Mononuclear cell (primary cell): ENCODE results near the gene CD59. TPM values are rescaled to one million over a fixed set of nuclear protein-coding genes. Genes with fewer than 3 reads are reported as not detected.
"Not testable (repeated sequence)": the region's sequence is repeated elsewhere in the genome, so short reads cannot be mapped to it uniquely, and the experiment has no call there.

Source experiments
- H3K27me3 ChIP-seq: 2 replicates; pipeline ENCODE4 v1.6.0; 2011; ENCODE audit warnings: low read length, control low read depth; ENCODE audit not compliant: insufficient read depth
- H3K4me1 ChIP-seq: 2 replicates; pipeline ENCODE4 v1.5.1; 2011; ENCODE audit warnings: mild to moderate bottlenecking, low read length, control low read depth; ENCODE audit not compliant: insufficient read depth
- H3K4me3 ChIP-seq: 2 replicates; pipeline ENCODE4 v1.5.1; 2011; ENCODE audit warnings: mild to moderate bottlenecking, low read length, moderate library complexity
- H3K9me3 ChIP-seq: 2 replicates; pipeline ENCODE4 v1.5.1; 2011; ENCODE audit warnings: low read depth, mild to moderate bottlenecking, control low read depth, low read length
- total RNA-seq: library from RNA; depleted of rRNA; stranded (reverse); fragments of >200 nt; gene quantifications from one replicate; pipeline ENCODE4 v1.2.3, GENCODE V29; 2012

CD59 gene
- total RNA-seq, 1 donor: 14.9 TPM

GRCh38 chr11:33661526-33661925, 74.7 kb downstream of the CD59 start:
- H3K4me1 ChIP-seq, H3K27me3 ChIP-seq, H3K9me3 ChIP-seq: not testable (repeated sequence)

GRCh38 chr11:33660962-33661361, 75.3 kb downstream of the CD59 start:
- Histone ChIP-seq H3K4me1 (no peaks in the 10 kb centered on the region), H3K4me3 (no peak overlapping the region), H3K9me3 (no peaks in the 10 kb centered on the region), H3K27me3 (no peaks in the 10 kb centered on the region)

More at GRCh38 chr11:33661526-33661925, 74.7 kb downstream of the CD59 start:
- not testable (repeated sequence) for H3K4me3 ChIP-seq

- Histone ChIP-seq H3K4me1 (no peaks in the 10 kb centered on the region), H3K27me3 (no peaks in the 10 kb centered on the region), H3K4me3 (no peak overlapping the region), H3K9me3 (no peaks in the 10 kb centered on the region)
These were observed 76.7 kb downstream of the CD59 start for GRCh38 chr11:33659370-33660139.

GRCh38 chr11:33658195-33658900, 77.9 kb downstream of the CD59 start:
- Histone ChIP-seq H3K4me3 (no peak overlapping the region), H3K27me3 (no peaks in the 10 kb centered on the region), H3K9me3 (no peaks in the 10 kb centered on the region), H3K4me1 (no peaks in the 10 kb centered on the region)

GRCh38 chr11:33657757-33658156, 78.5 kb downstream of the CD59 start:
- Histone ChIP-seq H3K4me3 (no peak overlapping the region), H3K9me3 (no peaks in the 10 kb centered on the region), H3K4me1 (no peaks in the 10 kb centered on the region), H3K27me3 (no peaks in the 10 kb centered on the region)

- Histone ChIP-seq H3K4me3 (no peak overlapping the region), H3K9me3 (no peaks in the 10 kb centered on the region), H3K27me3 (no peaks in the 10 kb centered on the region), H3K4me1 (no peaks in the 10 kb centered on the region)
These were observed 79.5 kb downstream of the CD59 start for GRCh38 chr11:33656768-33657167.

GRCh38 chr11:33655842-33656600, 80.2 kb downstream of the CD59 start:
- Histone ChIP-seq H3K4me3 (no peak overlapping the region), H3K27me3 (no peaks in the 10 kb centered on the region), H3K9me3 (no peaks in the 10 kb centered on the region), H3K4me1 (no peaks in the 10 kb centered on the region)

- no peaks in the 10 kb centered on the region for H3K9me3 ChIP-seq
- H3K4me1 ChIP-seq: no peaks in the 10 kb centered on the region
- no peak overlapping the region for H3K4me3 ChIP-seq
- H3K27me3 ChIP-seq: no peaks in the 10 kb centered on the region
These were observed 81.6 kb downstream of the CD59 start for GRCh38 chr11:33654594-33654993.

Other genes starting within 250 kb of the CD59 start
- not detected for gene C11orf91, start 35.6 kb downstream of the CD59 start, total RNA-seq
- gene FBXO3, start 38.1 kb upstream of the CD59 start, total RNA-seq: 93.9 TPM
- gene LMO2, start 155.7 kb upstream of the CD59 start, total RNA-seq: 28.4 TPM